Embryonic facial prominence (tissue), 1 donor: ENCODE measurements around the gene DLX3.

Experiments
- DNase-seq: peaks from one replicate; pipeline ENCODE4 v3.0.0-alpha.2; 2016; ENCODE audit errors: extremely low spot score

Gene DLX3

GRCh38 chr17:49972486-49973270 is 22.3 kb downstream of the DLX3 start:
- no peak for DNase-seq

- no peak for DNase-seq
These were observed 23.1 kb downstream of the DLX3 start for GRCh38 chr17:49971848-49972485.

DNA sequence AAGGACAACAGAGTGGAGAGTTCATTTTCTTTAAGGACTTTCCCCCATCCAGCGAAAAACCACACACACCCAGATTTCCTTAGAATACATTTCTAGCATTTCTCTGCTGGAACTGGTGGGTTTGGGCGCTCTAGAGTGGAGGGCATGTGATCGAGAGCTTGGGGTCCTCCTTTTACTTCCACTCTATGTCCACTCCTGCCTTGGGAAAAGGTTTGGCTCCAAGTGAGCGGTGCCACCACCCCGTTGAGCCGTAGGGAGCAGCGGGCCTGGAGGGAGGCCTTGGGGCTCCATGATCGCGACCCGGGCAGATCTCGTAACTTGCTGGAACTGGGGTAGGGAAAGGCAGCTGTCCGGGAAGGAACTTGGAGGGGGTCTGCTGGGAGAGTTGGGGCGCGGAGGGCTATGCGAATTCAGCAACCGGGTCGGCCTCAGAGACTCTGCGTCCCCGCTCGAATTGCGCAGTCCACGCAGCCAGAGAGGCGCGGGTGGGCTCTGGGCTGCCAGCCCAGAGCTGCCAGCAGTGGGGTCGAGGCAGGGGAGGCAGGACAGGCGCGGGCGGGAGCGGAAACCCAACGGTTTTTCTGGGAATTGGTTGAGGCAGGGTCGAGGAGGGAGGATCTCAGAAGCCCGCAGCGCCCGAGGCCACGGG is 23.7 kb downstream of the DLX3 start:
- DNase-seq, result no peak

- no peak for DNase-seq
These were observed 24.5 kb downstream of the DLX3 start for GRCh38 chr17:49970498-49970897.

DNA sequence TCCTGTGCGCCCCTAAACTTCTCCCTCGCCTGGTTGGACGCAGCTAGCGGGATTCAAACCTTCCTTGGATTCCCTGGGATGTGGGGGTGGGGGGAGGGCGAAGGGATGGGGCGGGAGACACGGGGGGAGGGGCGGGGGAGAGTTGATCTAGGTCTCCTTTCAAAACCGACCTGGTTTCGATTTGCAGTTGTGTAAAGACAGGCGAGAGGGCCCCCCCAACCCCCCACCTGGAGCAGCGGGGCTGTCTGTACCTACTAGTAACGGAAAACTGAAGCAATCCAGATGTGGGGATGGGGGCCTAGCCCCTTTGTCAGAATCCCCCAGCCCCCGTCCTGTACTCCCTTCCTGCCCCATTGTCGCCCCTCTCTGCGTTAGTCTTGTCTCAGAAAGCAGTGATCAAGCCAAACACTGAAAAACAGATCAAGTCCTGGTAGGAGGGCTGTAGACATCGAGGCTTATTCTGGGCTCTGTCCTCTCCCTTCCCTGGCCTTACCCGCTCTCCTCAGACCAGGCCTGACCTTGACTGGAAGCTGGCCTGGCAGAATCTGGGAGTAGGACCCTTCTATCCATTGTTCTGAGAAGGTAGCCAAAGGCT is 25.1 kb downstream of the DLX3 start:
- no peak for DNase-seq

- no peak for DNase-seq
These were observed 25.8 kb downstream of the DLX3 start, which contains the start of gene DLX4 for GRCh38 chr17:49969134-49969759. Gene DLX4 (plus strand): TSS chr17:49969190. CDS start chr17:49969469, 279 bp downstream.

- DNase-seq, result no peak
These were observed 26.5 kb downstream of the DLX3 start for GRCh38 chr17:49968405-49969133.

DNA sequence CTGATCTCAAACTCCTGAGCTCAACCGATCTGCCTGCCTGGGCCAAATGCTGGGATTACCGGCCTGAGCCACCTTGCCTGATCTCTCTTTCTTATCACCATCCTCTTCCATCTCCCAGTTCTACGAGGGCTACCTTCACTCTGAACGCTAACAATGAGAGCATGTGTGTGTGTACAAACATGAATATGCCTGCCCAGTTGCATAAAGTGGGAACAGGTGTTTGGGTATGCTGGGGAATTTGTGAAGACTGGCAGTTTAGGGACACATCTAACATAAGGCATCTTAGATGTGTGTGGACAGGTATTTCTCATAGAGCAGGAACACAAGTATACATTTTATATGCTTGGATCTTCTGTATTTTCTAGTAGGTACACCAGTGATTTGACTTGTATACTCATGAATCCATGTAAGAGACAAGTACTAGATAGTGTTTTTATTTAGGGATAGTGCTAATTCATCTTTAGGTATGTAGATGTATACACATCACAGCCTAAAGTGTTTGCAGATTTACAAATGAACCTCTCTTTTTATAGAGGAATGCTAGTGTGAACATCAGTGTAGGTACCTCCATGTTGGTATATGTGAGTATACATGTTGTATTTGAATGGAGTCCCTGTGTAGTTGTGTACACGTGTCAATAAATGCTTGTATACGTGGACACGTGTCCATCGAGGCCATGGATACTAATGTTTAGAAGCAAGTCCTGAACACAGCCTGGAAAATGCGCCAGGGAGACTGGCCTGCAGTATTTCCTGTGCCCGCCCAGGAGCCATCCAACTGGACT is 27.2 kb downstream of the DLX3 start:
- DNase-seq, result no peak

DNA sequence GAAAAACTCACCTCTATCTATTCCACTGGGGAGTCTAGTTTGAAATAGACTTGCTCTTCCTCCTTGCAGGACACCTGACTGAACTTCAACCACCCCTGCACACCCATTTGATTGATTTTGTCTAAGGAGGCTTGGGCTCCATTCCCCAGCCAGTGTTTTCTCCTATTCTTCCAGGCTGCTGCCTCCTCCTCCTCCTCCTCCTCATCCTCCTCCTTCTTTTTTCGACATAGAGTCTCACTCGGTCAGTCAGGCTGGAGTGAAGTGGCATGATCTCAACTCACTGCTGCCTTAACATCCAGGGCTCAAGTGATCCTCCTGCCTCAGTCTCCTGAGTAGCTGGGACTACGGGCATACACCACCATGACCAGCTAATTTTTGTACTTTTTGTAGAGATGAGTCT is 27.8 kb downstream of the DLX3 start:
- DNase-seq, result no peak

GRCh38 chr17:49966767-49967166 is 28.3 kb downstream of the DLX3 start:
- DNase-seq, result no peak

DNA sequence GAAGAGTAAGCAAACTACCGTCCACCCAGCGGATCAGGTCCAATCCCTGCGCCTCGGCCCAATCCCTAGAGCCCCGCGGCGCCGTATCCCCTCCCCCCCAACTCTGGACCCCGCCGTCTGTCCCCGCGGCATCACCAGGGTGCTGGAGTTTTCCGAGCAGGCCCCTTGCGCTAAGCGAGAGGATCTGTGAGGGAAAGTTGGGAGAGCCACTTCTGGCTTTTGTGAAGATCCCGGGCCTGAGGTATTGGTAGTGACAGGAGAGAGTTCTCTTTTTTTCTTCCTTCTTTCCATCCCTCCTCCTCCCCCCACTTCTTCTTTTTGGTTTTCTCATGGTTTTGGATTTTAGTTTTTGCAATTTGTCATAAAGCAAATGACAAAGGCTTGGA is 29.5 kb downstream of the DLX3 start:
- DNase-seq, result no peak

DNA sequence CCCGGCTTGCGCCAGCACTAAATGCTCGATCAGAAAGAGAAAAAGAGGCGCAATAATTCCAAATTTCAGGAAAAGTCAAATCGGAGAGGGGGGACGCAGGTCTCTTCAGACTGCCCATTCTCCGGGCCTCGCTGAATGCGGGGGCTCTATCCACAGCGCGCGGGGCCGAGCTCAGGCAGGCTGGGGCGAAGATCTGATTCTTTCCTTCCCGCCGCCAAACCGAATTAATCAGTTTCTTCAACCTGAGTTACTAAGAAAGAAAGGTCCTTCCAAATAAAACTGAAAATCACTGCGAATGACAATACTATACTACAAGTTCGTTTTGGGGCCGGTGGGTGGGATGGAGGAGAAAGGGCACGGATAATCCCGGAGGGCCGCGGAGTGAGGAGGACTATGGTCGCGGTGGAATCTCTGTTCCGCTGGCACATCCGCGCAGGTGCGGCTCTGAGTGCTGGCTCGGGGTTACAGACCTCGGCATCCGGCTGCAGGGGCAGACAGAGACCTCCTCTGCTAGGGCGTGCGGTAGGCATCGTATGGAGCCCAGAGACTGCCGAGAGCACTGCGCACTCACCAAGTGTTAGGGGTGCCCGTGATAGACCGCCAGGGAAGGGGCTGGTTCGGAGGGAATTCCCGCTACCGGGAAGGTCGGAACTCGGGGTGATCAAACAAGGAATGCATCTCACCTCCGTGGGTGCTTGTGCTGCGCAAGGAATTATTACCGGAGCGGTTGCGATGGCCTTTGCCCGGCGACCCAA is 30.1 kb downstream of the DLX3 start:
- DNase-seq, result no peak

GRCh38 chr17:49964303-49964768 is 30.7 kb downstream of the DLX3 start:
- DNase-seq, result no peak

- no peak for DNase-seq
These were observed 31.3 kb downstream of the DLX3 start for GRCh38 chr17:49963626-49964302.

DNA sequence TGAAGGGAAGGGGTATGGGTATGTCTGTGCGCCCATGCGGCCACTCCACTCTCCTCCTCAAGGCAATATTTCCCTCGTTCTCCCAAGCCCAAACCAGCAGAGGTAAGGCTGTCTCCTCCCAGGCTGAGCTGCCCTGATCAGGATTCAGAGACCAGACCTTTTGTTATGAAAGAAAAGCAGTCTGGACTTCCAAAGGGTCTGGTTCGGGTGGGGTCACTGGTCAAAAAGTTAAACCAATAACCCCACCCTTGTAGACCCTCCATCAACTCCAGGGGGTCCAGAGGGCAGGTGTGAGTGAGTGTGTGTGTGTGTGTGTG is 31.8 kb downstream of the DLX3 start:
- DNase-seq, result no peak

DNA sequence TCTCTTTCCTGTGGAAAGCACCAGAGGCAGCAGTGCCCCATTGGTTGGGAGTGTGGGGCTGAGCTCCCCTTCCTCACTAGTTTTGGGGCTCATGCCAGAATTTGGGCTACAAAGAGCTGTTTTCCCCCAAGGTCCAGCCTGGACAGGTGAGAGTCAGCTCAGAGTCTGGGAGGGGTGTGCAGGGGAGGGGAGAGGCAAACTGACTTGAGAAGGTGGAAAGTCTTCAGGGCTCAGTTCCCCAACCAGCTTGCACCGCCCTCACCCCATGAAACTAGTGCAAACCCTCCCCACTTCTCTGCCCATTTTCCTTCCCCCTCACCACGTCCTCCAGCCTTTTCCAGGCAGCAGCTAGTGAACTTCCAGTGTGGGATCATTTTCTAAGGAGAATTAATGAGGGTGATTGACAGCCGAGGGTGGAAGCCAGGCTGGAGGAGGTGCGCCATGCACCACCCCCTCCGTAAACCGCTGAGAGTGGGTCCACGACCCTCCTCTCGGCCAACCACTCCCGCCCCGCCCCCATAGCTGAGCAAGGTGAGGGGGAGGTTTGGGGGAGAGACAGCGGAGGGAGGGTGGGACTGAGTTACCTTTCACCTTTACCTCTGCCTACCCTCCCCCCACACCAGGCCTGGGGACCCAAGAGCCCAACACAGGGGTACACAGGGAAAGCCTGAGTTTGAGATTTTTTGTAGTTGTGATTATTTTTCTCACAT is 32.3 kb downstream of the DLX3 start:
- DNase-seq, result no peak

- DNase-seq, result no peak
These were observed 35.7 kb downstream of the DLX3 start for GRCh38 chr17:49959183-49959935.

- no peak for DNase-seq
These were observed 36.3 kb downstream of the DLX3 start for GRCh38 chr17:49958723-49959122.
